Karpas-422 (cell line): ENCODE data around the gene RASA1. TPM values are rescaled to one million over a fixed set of nuclear protein-coding genes. Genes with fewer than 3 reads are reported as not detected.

Source experiments
- DNase-seq: peaks from one replicate; pipeline ENCODE4 v3.0.0-alpha.2; 2015
- H2AFZ ChIP-seq: fragments of 200-600 bp; sonication (generic); 2 replicates; pipeline ENCODE4 v1.6.1; 2014; ENCODE audit warnings: antibody characterized with exemption, low read length, mixed read lengths
- H3K27ac ChIP-seq: fragments of 200-600 bp; sonication (generic); 2 replicates; pipeline ENCODE4 v1.5.1; 2014; ENCODE audit warnings: mild to moderate bottlenecking, low read length, moderate library complexity
- H3K27me3 ChIP-seq: fragments of 200-600 bp; sonication (generic); 2 replicates; pipeline ENCODE4 v1.6.1; 2014; ENCODE audit warnings: low read length, mixed read lengths
- H3K36me3 ChIP-seq: fragments of 200-600 bp; sonication (generic); 2 replicates; pipeline ENCODE4 v1.6.1; 2014; ENCODE audit warnings: low read length, mixed read lengths; ENCODE audit not compliant: insufficient read depth
- H3K4me1 ChIP-seq: fragments of 200-600 bp; sonication (generic); 2 replicates; pipeline ENCODE4 v1.6.1; 2014; ENCODE audit warnings: mild to moderate bottlenecking, low read length, mixed read lengths
- H3K4me2 ChIP-seq: fragments of 200-600 bp; sonication (generic); 2 replicates; pipeline ENCODE4 v1.6.1; 2014; ENCODE audit warnings: low read length, low read depth, mild to moderate bottlenecking; ENCODE audit not compliant: poor library complexity, severe bottlenecking
- H3K4me3 ChIP-seq: fragments of 200-600 bp; sonication (generic); 2 replicates; pipeline ENCODE4 v1.5.1; 2014; ENCODE audit warnings: mild to moderate bottlenecking, antibody characterized with exemption, low read length, mixed read lengths
- H3K79me2 ChIP-seq: fragments of 200-600 bp; sonication (generic); 2 replicates; pipeline ENCODE4 v1.6.1; 2014; ENCODE audit warnings: mild to moderate bottlenecking, low read length, mixed read lengths
- H3K9ac ChIP-seq: fragments of 200-600 bp; sonication (generic); 2 replicates; pipeline ENCODE4 v1.6.0; 2014; ENCODE audit warnings: low read length
- H3K9me2 ChIP-seq: fragments of 200-600 bp; sonication (generic), shearing (Covaris generic); replicated peaks from 2 replicates; pipeline ENCODE4 v1.6.0; 2014; ENCODE audit warnings: mild to moderate bottlenecking, low read length, moderate library complexity; ENCODE audit not compliant: insufficient read depth
- H3K9me3 ChIP-seq: fragments of 300-700, 200-600 bp; sonication (generic); 2 replicates; pipeline ENCODE4 v1.6.1; 2014; ENCODE audit warnings: low read length, mixed read lengths
- H4K20me1 ChIP-seq: fragments of 200-600 bp; sonication (generic); 2 replicates; pipeline ENCODE4 v1.6.1; 2014; ENCODE audit warnings: mild to moderate bottlenecking, antibody characterized with exemption, low read length, low read depth; ENCODE audit not compliant: insufficient read depth
- total RNA-seq: library from RNA; depleted of rRNA; stranded (reverse); fragments of >200 nt; shearing (Covaris generic); gene quantifications from 2 replicates; pipeline ENCODE4 v1.2.3, GENCODE V29; 2014; ENCODE audit warnings: low replicate concordance

RASA1 gene
- total RNA-seq, 1 experiment from 2014 or later = 26.3 TPM

DNA sequence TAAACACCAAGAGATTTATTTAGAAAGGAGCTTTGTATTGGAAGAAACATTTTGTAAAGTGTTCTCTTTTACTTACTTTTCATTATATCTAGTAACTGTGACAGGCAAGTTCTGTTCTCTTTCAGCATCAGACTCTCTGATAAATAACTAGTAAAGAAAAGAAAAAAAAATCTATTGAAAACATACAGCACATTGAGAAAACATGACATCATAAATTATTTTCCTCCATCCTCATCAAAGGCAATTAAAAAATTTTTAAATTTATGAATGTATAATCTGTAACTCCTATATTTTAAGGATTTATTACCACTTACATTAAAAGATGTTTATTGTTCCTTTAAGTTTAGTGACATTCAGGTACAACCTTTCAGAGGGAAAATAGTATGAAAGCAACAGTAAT is 133.9 kb downstream of the RASA1 start:
- no peak overlapping the region for H3K27ac ChIP-seq
- H3K9me3 ChIP-seq = no peaks in the 10 kb centered on the region
- H3K4me1 ChIP-seq = peaks cover 4% of the 10 kb centered on the region; the same call in 1 of the 2 replicates
- H2AFZ ChIP-seq = no peak overlapping the region
- DNase-seq = no peak
- no peak overlapping the region for H3K4me3 ChIP-seq
- peaks cover 54% of the 10 kb centered on the region for H3K79me2 ChIP-seq
- H3K9ac ChIP-seq = no peak overlapping the region
- no peak overlapping the region for H3K4me2 ChIP-seq
- H3K36me3 ChIP-seq = peaks cover 83% of the 10 kb centered on the region
- H4K20me1 ChIP-seq = no peaks in the 10 kb centered on the region
- H3K27me3 ChIP-seq = no peaks in the 10 kb centered on the region
- no peaks in the 10 kb centered on the region for H3K9me2 ChIP-seq

DNA sequence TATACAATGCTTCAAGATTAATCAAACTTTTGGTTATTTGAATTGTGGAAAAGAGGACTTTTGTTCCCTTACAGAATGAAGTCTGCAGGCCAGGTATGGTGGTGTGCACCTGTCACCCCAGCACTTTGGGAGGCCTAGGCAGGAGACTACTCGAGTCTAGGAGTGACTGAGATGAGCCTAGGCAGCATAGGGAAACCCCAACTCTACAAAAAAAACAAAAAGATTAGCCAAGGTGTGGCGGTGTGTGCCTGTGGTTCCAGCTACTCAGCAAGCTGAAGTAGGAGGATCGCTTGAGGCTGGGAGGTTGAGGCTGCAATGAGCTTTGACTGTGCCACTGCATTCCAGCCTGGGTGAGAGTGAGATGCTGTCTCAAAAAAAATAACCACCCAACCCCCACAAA is 135.7 kb downstream of the RASA1 start:
- Histone ChIP-seq H3K4me3 (no peak overlapping the region), H3K9me3 (no peaks in the 10 kb centered on the region), H3K36me3 (peaks cover 85% of the 10 kb centered on the region), H2AFZ (no peak overlapping the region), H3K9ac (no peak overlapping the region), H3K79me2 (peaks cover 54% of the 10 kb centered on the region), H4K20me1 (no peaks in the 10 kb centered on the region), H3K4me1 (peaks cover 4% of the 10 kb centered on the region; the same call in 1 of the 2 replicates), H3K27ac (no peak overlapping the region), H3K27me3 (no peaks in the 10 kb centered on the region), H3K9me2 (no peaks in the 10 kb centered on the region), H3K4me2 (no peak overlapping the region)
- DNase-seq = no peak

DNA sequence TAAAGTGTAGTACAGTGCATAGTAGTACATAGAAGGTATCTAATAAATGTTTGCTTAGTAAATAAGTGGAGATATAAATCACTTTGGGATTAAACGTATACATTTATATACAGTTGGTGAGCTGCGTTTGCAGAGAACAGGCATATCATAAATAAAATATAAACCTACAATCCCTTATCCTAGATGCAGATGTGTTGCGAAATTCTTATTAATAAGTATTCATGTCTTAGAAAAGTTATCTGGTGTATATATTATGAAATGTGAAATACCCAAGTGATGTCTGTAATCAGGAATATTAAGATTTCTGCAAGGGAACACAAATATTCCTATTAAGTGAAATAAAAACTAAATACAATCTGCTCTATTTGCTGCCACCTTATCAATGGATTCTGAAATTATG is 136.2 kb downstream of the RASA1 start:
- Histone ChIP-seq H2AFZ (no peak overlapping the region), H3K36me3 (peaks cover 87% of the 10 kb centered on the region), H3K4me2 (no peak overlapping the region), H3K9ac (no peak overlapping the region), H4K20me1 (no peaks in the 10 kb centered on the region), H3K9me2 (no peaks in the 10 kb centered on the region), H3K9me3 (no peaks in the 10 kb centered on the region), H3K27ac (no peak overlapping the region), H3K4me3 (no peak overlapping the region), H3K4me1 (peaks cover 4% of the 10 kb centered on the region; the same call in 1 of the 2 replicates), H3K79me2 (peaks cover 57% of the 10 kb centered on the region), H3K27me3 (no peaks in the 10 kb centered on the region)
- DNase-seq = no peak

DNA sequence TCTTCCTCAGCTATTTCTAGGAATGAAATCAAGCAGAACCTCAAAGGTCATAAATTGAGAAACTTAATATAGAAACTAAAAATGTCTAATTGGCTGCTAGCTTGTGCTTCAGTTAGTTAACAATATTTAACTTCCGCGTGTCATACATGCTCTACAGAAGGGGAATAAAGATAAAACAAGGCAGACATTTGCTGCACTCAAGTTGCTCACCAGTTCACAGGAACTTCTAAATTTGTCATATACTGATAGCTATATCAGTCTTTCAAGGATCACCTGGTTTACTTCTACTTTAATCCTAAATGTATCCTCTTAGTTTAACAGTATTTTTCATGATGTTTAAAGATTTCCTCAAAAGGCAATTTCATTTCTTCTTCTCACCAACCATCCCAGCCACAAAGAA is 136.7 kb downstream of the RASA1 start:
- Histone ChIP-seq H3K9me3 (no peaks in the 10 kb centered on the region), H4K20me1 (no peaks in the 10 kb centered on the region), H3K9ac (no peak overlapping the region), H3K4me1 (peaks cover 4% of the 10 kb centered on the region; the same call in 1 of the 2 replicates), H3K27ac (no peak overlapping the region), H3K27me3 (no peaks in the 10 kb centered on the region), H3K9me2 (no peaks in the 10 kb centered on the region), H3K4me2 (no peak overlapping the region), H3K36me3 (peaks cover 87% of the 10 kb centered on the region), H2AFZ (no peak overlapping the region), H3K79me2 (peaks cover 59% of the 10 kb centered on the region), H3K4me3 (no peak overlapping the region)
- DNase-seq = no peak

DNA sequence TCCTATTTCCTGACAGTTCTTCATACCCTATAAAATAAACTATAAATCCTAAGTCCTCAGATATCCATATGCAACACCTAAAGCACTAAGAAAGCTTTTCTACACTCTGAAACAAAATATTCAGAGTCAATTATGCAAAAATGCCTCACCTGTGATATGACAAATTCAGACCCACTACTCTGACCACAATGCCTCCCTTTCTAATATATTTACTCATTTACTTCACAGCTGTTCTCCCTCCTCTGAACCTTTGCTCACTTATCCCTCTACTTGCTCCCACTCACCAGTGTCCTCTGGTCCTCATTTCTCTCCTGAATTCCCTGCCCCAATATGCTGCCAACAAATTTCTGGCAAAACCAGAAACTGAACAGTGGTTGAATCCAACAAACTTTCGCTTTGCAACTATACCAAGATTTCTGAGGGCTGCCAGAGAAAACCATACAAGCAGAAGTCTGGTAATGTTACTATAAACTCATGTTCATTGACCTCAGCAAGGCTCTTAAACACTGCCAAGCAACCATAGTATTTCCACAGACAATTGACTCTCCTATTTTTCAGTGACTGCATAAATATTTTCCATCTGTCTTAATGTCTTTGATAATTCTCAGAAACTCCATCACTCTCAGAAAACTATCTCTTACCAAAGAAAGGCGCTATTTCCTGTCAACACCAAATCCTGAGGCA is 137.9 kb downstream of the RASA1 start:
- H3K27ac ChIP-seq = no peak overlapping the region

DNA sequence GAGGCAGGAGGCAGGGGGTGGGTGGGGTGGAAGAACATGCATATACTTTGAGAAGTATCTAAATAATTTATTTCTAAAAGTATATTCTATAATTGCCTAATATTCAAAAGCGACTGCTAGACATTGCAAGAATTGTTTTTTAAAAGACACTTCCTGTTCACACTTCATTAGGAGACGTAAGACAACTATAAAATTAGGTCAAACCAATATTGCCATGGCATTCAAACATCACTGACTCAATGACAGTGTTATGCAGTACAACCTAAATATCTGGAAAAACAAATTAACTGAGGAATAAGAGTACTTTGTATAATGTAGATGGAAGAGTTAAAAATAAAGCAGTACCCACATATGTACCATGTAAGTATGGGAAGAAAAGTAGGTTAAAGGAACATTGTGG is 140.5 kb downstream of the RASA1 start:
- Histone ChIP-seq H3K4me1 (peaks cover 18% of the 10 kb centered on the region), H3K4me2 (no peak overlapping the region), H3K36me3 (peaks cover 68% of the 10 kb centered on the region), H3K9me2 (no peaks in the 10 kb centered on the region), H3K9me3 (no peaks in the 10 kb centered on the region), H3K27me3 (no peaks in the 10 kb centered on the region), H3K9ac (no peak overlapping the region), H3K4me3 (no peak overlapping the region), H4K20me1 (0 out of 2 replicates have a peak, but pooled peaks cover 6% of the 10 kb centered on the region), H3K79me2 (peaks cover 86% of the 10 kb centered on the region), H2AFZ (no peak overlapping the region), H3K27ac (no peak overlapping the region)
- no peak for DNase-seq

More for the DNA sequence above, 137.9 kb downstream of the RASA1 start:
- peaks cover 65% of the 10 kb centered on the region for H3K79me2 ChIP-seq
- 0 out of 2 replicates have a peak, but pooled peaks cover 2% of the 10 kb centered on the region for H4K20me1 ChIP-seq
- H3K9me2 ChIP-seq = no peaks in the 10 kb centered on the region
- peaks cover 5% of the 10 kb centered on the region for H3K4me1 ChIP-seq
- no peaks in the 10 kb centered on the region for H3K9me3 ChIP-seq
- H3K27me3 ChIP-seq = no peaks in the 10 kb centered on the region
- no peak overlapping the region for H3K4me2 ChIP-seq
- no peak for DNase-seq
- H3K36me3 ChIP-seq = peaks cover 89% of the 10 kb centered on the region
- no peak overlapping the region for H3K4me3 ChIP-seq
- H2AFZ ChIP-seq = no peak overlapping the region
- no peak overlapping the region for H3K9ac ChIP-seq

DNA sequence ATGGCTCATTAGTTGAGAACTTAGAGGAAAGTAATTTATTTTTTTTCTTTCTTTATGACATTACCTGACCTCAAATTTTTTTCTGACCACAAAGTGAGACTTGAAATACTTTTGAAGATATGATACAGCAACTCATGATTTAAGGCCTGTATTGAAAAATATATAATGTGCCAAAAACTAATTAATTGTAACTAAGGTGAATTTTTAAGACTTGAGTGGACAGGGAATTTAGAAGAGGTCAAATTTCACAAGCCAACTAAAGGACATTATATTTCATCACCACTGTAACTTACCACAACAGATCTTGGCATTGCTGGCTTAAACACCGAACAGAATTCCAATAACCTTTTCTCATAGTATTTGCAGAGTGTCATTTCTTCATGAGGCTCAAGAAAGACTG is 143.2 kb downstream of the RASA1 start:
- Histone ChIP-seq H3K4me2 (peak overlapping the region; percentile 93), H3K27ac (no peak overlapping the region), H4K20me1 (0 out of 2 replicates have a peak, but pooled peaks cover 6% of the 10 kb centered on the region), H3K4me1 (peaks cover 21% of the 10 kb centered on the region), H3K4me3 (peak overlapping the region; percentile 85), H2AFZ (no peak overlapping the region), H3K9me3 (no peaks in the 10 kb centered on the region), H3K9ac (peak overlapping the region; percentile 80), H3K79me2 (peaks cover 62% of the 10 kb centered on the region), H3K27me3 (no peaks in the 10 kb centered on the region), H3K9me2 (no peaks in the 10 kb centered on the region), H3K36me3 (peaks cover 47% of the 10 kb centered on the region)
- no peak for DNase-seq

DNA sequence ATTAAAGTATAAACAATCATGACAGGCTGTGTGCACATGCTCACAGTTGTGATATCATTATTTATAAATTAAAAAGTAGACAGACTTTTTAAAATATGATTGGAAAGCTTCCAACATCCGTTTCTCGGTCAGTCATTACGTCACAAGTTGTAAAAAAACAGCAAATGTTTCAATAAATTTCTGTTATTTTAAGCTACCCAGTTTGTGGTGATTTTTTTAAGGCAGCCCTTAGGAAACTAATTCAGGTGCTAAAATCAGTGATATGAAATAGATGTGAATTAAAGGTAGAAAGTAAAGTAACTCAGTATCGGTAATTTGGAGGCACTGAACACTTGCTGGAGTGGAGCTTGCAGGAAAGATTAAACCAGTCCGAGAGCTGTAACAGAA is 143.9 kb downstream of the RASA1 start:
- H2AFZ ChIP-seq = peak overlapping the region; percentile 53; the same call in 1 of the 2 replicates
- H4K20me1 ChIP-seq = 0 out of 2 replicates have a peak, but pooled peaks cover 6% of the 10 kb centered on the region
- no peak overlapping the region for H3K27ac ChIP-seq
- H3K4me2 ChIP-seq = peak overlapping the region; percentile 93
- H3K4me3 ChIP-seq = peak overlapping the region; percentile 85
- no peak for DNase-seq
- H3K9me3 ChIP-seq = no peaks in the 10 kb centered on the region
- peak overlapping the region; percentile 80 for H3K9ac ChIP-seq
- H3K9me2 ChIP-seq = no peaks in the 10 kb centered on the region
- H3K27me3 ChIP-seq = no peaks in the 10 kb centered on the region
- H3K4me1 ChIP-seq = peaks cover 21% of the 10 kb centered on the region
- H3K79me2 ChIP-seq = peaks cover 57% of the 10 kb centered on the region
- H3K36me3 ChIP-seq = peaks cover 41% of the 10 kb centered on the region
